Smooth muscle cell (in vitro differentiated cells): ENCODE data around the gene TIMP3. TPM values are rescaled to one million over a fixed set of nuclear protein-coding genes. Genes with fewer than 3 reads are reported as not detected.

Source experiments
- DNase-seq: peaks from one replicate; lab custom pipeline; 2025; ENCODE audit not compliant: unreplicated experiment; lab: John Stamatoyannopoulos, UW
- H2AFZ ChIP-seq: fragments of 200-600 bp; sonication (generic); 2 replicates; pipeline ENCODE4 v1.6.0; 2016; ENCODE audit warnings: antibody characterized with exemption, low read depth, mild to moderate bottlenecking
- H3F3A ChIP-seq: fragments of 200-600 bp; sonication (generic); 2 replicates; pipeline ENCODE4 v1.6.0; 2017; ENCODE audit warnings: antibody characterized with exemption, low read depth
- H3K27ac ChIP-seq: fragments of 200-600 bp; sonication (generic); 2 replicates; pipeline ENCODE4 v1.5.1; 2016; ENCODE audit warnings: low read depth, mild to moderate bottlenecking
- H3K27me3 ChIP-seq: fragments of 200-600 bp; sonication (generic); 2 replicates; pipeline ENCODE4 v1.6.1; 2016; ENCODE audit warnings: low read depth, mild to moderate bottlenecking
- H3K36me3 ChIP-seq: fragments of 200-600 bp; sonication (generic); 2 replicates; pipeline ENCODE4 v1.5.1; 2016; ENCODE audit warnings: low read depth
- H3K4me1 ChIP-seq: fragments of 200-600 bp; sonication (generic); 2 replicates; pipeline ENCODE4 v1.5.1; 2016; ENCODE audit warnings: low read depth
- H3K4me2 ChIP-seq: fragments of 200-600 bp; sonication (generic); 2 replicates; pipeline ENCODE4 v1.6.0; 2016; ENCODE audit warnings: mild to moderate bottlenecking
- H3K4me3 ChIP-seq: fragments of 200-600 bp; sonication (generic); 2 replicates; pipeline ENCODE4 v1.5.1; 2016; ENCODE audit warnings: mild to moderate bottlenecking
- H3K79me2 ChIP-seq: fragments of 200-600 bp; sonication (generic); 2 replicates; pipeline ENCODE4 v1.6.0; 2016; ENCODE audit warnings: low read depth, mild to moderate bottlenecking
- H3K9ac ChIP-seq: fragments of 200-600 bp; sonication (generic); 2 replicates; pipeline ENCODE4 v1.6.0; 2016; ENCODE audit warnings: low read depth
- H3K9me3 ChIP-seq: fragments of 200-600 bp; sonication (generic); replicated peaks from 2 replicates; pipeline ENCODE4 v1.5.1; 2016; ENCODE audit warnings: low read depth
- H4K20me1 ChIP-seq: fragments of 200-600 bp; sonication (generic); 2 replicates; pipeline ENCODE4 v1.6.0; 2016; ENCODE audit warnings: low read depth
- WGBS: methylation state at CpG from one replicate; pipeline ENCODE4 v1.1.7; 2016; ENCODE audit warnings: low lambda C conversion rate; 5-methylcytosine and 5-hydroxymethylcytosine counted together
- polyA plus RNA-seq: library from polyadenylated mRNA; unstranded; fragments of >200 nt; fragmentation: Nextera tagmentation; extraction: Ambion mirVana; gene quantifications from 2 replicates; pipeline ENCODE4 v1.2.1, GENCODE V29; 2016
- total RNA-seq: library from RNA; depleted of rRNA; stranded (reverse); fragments of >200 nt; gene quantifications from 2 replicates; pipeline ENCODE4 v1.2.3, GENCODE V29; 2014
- TF ChIP-seq, protein P1 (sequence below): fragments of 200-600 bp; sonication (generic); IDR thresholded peaks from 2 replicates; pipeline ENCODE4 v1.5.1; 2017; ENCODE audit warnings: borderline replicate concordance, mild to moderate bottlenecking, antibody characterized with exemption; ENCODE audit not compliant: insufficient read depth, poor library complexity, severe bottlenecking

The TIMP3 gene
- total and polyA plus RNA-seq, 2 experiments from 2014 or later, result 3,210 to 3,942 TPM

DNA sequence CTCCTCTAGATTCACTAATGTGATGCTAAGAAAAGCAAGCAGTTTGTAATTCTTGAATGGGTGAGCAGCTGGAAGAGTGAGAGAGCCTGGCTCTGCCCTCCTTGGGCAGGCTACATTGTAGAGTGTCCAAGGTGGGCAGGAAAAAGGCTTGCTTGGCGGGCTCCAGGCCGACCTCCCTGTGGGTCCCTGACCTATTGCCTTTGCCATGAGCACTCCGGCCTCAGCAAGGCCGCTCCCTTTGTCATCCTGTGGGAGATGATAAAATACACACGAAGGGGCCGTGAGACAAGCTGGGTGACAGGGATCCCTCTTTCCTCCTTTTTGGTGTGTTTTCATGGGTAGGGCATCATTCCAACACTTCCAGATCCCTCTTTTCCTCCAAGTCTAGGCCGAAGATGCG is 41.8 kb downstream of the TIMP3 start:
- Histone ChIP-seq H3K36me3 (peaks cover 3% of the 10 kb centered on the region), H4K20me1 (peaks cover 100% of the 10 kb centered on the region), H3K27me3 (no peaks in the 10 kb centered on the region), H2AFZ (no peak overlapping the region), H3K4me3 (no peak overlapping the region), H3K4me1 (peaks cover 8% of the 10 kb centered on the region), H3K4me2 (no peak overlapping the region), H3F3A (peaks cover 90% of the 10 kb centered on the region), H3K9ac (no peak overlapping the region), H3K27ac (peak overlapping the region; percentile 57), H3K79me2 (peaks cover 99% of the 10 kb centered on the region), H3K9me3 (no peaks in the 10 kb centered on the region)
- WGBS, result 81% methylated on average over 8 of the region's 8 CpGs
- TF ChIP-seq, protein P1, sequence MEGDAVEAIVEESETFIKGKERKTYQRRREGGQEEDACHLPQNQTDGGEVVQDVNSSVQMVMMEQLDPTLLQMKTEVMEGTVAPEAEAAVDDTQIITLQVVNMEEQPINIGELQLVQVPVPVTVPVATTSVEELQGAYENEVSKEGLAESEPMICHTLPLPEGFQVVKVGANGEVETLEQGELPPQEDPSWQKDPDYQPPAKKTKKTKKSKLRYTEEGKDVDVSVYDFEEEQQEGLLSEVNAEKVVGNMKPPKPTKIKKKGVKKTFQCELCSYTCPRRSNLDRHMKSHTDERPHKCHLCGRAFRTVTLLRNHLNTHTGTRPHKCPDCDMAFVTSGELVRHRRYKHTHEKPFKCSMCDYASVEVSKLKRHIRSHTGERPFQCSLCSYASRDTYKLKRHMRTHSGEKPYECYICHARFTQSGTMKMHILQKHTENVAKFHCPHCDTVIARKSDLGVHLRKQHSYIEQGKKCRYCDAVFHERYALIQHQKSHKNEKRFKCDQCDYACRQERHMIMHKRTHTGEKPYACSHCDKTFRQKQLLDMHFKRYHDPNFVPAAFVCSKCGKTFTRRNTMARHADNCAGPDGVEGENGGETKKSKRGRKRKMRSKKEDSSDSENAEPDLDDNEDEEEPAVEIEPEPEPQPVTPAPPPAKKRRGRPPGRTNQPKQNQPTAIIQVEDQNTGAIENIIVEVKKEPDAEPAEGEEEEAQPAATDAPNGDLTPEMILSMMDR, result no peak
- DNase-seq, result no peak

DNA sequence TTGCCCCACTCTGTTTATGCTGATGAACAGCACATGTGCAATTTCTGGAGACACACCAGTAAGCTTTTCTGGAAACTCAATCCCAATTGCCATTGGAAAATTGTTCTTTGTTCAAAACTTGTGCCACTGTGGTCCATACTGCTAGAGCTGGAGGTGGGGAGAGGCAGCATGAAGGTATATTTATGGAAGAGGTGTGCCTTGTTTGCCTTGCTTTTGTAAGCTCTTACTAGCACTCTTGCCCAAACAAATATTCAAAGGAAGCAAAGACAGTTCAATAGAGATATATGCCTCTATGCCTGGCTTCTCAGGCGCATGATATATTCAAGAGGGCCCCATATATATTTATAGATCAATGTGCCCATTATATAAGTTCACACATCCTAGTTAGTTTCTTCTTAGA is 42.7 kb downstream of the TIMP3 start:
- Histone ChIP-seq H3K27me3 (no peaks in the 10 kb centered on the region), H3K36me3 (peaks cover 5% of the 10 kb centered on the region)
- TF ChIP-seq, protein P1, result no peak

DNA sequence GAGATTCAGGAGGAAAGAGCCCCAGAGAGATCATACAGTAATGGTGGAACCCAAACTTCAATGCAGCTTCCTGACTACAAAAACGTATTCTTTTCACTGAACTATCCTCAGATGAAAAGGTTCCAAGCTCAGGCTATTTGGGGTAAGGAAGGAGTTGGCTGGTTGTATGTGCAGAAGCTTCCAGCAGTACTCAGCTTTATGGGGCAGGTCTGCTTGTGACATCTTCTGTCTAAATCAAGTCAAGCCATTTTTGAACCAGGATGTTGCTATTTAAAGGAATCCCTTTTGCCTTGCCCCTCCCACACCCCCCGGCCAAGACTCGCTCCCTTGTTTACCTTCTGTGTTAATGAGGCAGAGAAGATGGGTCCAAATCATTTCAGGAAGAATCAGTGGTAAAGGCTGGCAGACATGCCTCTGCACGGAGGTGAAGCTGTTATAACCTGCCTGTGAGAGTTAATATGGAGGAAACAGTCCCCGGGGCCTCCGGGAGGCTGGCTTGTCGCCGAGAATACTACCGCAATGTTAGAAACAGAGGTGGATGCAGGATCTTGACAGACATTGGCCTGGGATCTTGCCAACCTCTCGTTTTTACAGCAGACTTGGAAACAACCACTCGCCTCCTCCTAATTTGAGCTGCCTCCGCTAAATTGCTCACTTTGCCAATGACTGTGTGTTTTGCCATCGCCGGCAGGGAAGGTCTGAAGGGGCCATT is 45.4 kb downstream of the TIMP3 start:
- H3F3A ChIP-seq, result peaks cover 92% of the 10 kb centered on the region
- no peak overlapping the region for H2AFZ ChIP-seq
- no peak overlapping the region for H3K4me3 ChIP-seq
- H3K79me2 ChIP-seq, result peaks cover 87% of the 10 kb centered on the region
- 66% methylated on average over 14 of the region's 14 CpGs for WGBS
- peak overlapping the region; percentile 57 for H3K27ac ChIP-seq
- TF ChIP-seq, protein P1, result no peak
- H3K4me1 ChIP-seq, result no peaks in the 10 kb centered on the region
- no peaks in the 10 kb centered on the region for H3K27me3 ChIP-seq
- peak overlapping the region; percentile 21 for H3K4me2 ChIP-seq
- H3K9me3 ChIP-seq, result no peaks in the 10 kb centered on the region
- peaks cover 100% of the 10 kb centered on the region for H4K20me1 ChIP-seq
- H3K9ac ChIP-seq, result no peak overlapping the region
- no peak for DNase-seq
- peaks cover 16% of the 10 kb centered on the region for H3K36me3 ChIP-seq

More for the DNA sequence above, 42.7 kb downstream of the TIMP3 start:
- Histone ChIP-seq H3K9ac (no peak overlapping the region), H2AFZ (no peak overlapping the region), H4K20me1 (peaks cover 100% of the 10 kb centered on the region), H3K9me3 (no peaks in the 10 kb centered on the region), H3K79me2 (peaks cover 99% of the 10 kb centered on the region), H3F3A (peaks cover 92% of the 10 kb centered on the region), H3K4me1 (peaks cover 8% of the 10 kb centered on the region), H3K27ac (peak overlapping the region; percentile 57), H3K4me2 (no peak overlapping the region), H3K4me3 (no peak overlapping the region)
- no peak for DNase-seq
- 96% methylated on average over 1 of the region's 1 CpG for WGBS

DNA sequence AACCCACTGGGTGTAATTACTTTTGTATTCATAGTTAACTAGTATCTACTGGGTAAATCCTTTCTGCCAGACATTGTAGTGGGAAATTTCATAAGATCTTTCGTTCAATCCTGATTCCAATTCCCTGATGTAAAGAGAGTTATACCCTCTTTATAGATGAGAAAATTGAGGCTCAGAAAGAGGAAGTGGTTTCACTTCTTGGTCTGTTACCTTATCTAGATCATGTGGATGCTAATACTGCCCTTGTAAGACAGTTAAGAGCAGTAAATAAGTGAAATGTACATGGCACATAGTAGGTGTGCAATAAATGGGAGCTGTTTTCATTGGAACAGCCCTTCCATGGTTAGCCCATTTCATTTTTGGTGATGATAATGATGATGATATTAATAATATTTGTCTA is 46.7 kb downstream of the TIMP3 start:
- Histone ChIP-seq H4K20me1 (peaks cover 100% of the 10 kb centered on the region), H2AFZ (no peak overlapping the region), H3K79me2 (peaks cover 74% of the 10 kb centered on the region), H3K36me3 (peaks cover 21% of the 10 kb centered on the region), H3K4me2 (peak overlapping the region; percentile 21), H3K9ac (no peak overlapping the region), H3K9me3 (no peaks in the 10 kb centered on the region), H3F3A (peaks cover 92% of the 10 kb centered on the region), H3K27ac (peak overlapping the region; percentile 57), H3K4me1 (no peaks in the 10 kb centered on the region), H3K27me3 (no peaks in the 10 kb centered on the region), H3K4me3 (no peak overlapping the region)
- WGBS, result 43% methylated on average over 1 of the region's 1 CpG
- TF ChIP-seq, protein P1, result no peak
- DNase-seq, result no peak
